Measurements from ENCODE around the gene ULK1.

The ULK1 gene

GRCh38 chr12:131909752-131910219, 15.4 kb downstream of the ULK1 start:
- DNase-seq, result no peak

DNA sequence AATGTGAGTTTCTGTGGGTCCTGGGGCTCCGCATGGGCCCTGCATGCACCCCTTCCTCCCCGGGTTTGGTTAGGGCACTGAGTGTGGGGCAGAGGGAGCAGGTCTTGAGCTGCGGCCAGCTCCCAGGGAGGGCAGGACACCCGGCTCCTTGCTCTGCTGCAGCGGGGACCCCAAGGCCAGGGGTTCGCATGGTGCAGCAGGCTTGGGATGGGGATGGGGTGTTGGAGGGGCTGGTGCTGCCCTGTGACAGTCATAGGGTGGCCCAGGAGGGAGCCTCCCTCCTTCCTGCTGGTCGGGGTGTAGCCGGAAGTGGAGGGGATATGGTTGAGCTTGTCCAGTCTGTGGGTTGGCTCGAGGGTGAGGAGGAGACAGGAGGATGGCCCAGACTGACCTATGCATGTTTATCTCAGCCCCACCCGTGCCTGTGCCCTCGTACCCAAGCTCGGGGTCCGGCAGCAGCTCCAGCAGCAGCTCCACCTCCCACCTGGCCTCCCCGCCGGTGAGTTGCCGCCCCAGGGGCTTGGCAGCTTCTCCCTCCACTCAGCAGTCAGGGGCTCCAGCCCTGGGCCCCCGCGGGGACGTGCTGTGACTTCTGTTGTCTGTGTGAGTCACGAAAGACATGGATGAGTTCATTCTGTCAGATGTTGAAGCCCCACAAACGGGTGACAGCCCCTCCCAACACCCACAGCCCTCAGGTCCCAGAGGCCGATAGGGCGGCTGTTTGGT, 16.0 kb downstream of the ULK1 start:
- DNase-seq, result no peak

GRCh38 chr12:131911028-131911650, 16.7 kb downstream of the ULK1 start:
- DNase-seq, result no peak

GRCh38 chr12:131911851-131912477, 17.5 kb downstream of the ULK1 start:
- no peak for DNase-seq

DNA sequence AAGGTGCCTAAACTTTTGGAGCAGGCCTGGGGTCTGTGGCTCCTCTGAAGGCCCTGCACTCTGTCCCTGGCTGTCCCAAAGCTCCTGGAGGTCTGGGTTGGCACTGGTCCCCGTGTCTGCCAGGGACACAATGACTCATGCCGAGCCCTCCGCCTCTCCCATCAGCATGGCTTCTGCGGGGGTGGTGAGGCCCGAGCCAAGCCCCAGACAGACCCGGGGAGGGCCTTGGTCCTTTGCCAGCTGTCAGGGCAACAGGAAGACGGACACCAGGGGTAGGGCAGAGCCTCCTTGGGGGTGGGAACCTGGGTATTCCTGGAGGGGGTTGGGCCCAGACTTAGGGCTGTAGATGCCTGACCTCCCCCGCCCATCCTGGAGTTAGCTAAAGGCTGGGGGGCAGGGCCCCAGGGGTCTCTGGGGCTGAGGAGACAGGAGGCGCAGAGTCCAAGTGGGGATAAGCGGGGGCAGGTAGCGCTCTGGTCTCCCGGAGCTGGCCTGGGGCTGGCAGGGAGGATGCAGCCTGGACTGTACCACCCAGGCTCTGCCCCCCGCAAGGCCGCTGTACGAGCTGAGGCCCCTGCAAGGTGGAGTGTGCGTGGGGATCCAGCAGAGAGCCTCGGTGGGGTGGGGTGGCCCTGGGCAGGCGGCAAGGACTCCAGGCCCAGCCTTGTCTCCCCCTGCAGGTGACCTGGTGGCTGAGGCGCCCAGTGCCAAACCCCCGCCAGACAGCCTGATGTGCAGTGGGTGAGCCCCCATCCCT, 18.3 kb downstream of the ULK1 start:
- DNase-seq, result no peak

- no peak for DNase-seq
Measured at GRCh38 chr12:131913666-131914065, 19.2 kb downstream of the ULK1 start.

GRCh38 chr12:131914179-131914702, 19.8 kb downstream of the ULK1 start:
- no peak for DNase-seq

DNA sequence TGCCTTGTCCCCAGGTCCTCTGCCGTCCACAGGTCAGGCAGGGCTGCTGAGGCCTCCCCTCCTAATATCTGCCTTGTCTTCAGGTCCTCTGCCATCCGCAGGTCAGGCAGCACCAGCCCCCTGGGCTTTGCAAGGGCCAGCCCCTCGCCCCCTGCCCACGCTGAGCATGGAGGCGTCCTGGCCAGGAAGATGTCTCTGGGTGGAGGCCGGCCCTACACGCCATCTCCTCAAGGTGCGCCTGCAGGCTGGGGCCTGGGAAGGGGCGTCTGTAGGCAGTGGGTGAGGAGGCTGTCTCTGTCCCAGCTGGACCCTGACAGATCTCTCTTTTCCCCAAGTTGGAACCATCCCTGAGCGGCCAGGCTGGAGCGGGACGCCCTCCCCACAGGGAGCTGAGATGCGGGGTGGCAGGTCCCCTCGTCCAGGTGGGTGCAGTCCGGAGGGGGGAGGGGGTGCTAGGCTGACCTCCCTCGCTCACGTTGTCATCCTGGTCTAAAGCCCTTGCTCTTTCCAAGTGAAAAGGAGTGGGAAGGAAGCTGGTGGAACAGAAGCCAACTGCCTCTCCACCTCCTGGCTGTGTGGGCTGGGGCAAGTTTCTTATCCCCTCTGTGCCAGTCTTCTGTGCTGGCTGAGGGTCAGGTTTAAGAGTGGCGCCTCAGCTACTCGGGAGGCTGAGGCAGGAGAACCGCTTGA, 20.7 kb downstream of the ULK1 start:
- DNase-seq, result no peak

DNA sequence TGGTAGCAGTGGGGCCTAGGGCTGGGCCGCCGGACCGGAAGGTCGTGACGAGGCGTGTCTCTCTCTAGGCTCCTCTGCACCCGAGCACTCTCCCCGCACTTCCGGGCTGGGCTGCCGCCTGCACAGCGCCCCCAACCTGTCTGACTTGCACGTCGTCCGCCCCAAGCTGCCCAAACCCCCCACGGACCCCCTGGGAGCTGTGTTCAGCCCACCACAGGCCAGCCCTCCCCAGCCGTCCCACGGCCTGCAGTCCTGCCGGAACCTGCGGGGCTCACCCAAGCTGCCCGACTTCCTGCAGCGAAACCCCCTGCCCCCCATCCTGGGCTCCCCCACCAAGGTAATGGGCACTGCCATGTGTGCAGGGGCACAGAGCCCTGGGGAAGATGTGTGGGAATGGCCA, 21.4 kb downstream of the ULK1 start:
- DNase-seq, result no peak

- DNase-seq, result no peak
Measured at GRCh38 chr12:131916306-131917138, 22.1 kb downstream of the ULK1 start.

GRCh38 chr12:131917139-131917710, 22.8 kb downstream of the ULK1 start:
- DNase-seq, result no peak

- DNase-seq, result no peak
Measured at GRCh38 chr12:131917711-131918306, 23.4 kb downstream of the ULK1 start.

DNA sequence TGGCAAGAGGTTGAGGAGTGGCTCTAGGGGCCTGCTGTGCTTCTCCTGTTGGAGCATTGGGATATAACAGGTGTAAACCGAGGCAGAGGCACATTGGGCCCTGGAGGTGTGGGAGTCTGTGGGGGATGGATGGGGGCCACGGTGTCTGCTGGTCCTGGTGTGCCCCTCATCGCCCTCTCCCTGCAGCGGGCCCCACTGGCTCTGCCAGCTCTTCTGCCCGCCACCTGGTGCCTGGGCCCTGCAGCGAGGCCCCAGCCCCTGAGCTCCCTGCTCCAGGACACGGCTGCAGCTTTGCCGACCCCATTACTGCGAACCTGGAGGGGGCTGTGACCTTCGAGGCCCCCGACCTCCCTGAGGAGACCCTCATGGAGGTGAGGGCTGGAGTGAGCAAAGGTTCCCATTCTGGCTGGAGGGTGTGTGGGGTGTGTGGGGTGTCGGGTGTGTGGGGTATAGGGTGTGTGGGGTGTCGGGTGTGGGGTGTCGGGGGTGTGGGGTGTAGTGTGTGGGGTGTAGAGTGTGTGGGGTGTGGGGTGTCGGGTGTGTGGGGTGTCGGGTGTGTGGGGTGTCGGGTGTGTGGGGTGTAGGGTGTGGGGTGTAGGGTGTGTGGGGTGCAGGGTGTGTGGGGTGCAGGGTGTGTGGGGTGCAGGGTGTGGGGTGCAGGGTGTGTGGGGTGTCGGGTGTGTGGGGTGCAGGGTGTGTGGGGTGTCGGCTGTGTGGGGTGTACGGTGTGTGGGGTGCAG, 24.1 kb downstream of the ULK1 start:
- no peak for DNase-seq

DNA sequence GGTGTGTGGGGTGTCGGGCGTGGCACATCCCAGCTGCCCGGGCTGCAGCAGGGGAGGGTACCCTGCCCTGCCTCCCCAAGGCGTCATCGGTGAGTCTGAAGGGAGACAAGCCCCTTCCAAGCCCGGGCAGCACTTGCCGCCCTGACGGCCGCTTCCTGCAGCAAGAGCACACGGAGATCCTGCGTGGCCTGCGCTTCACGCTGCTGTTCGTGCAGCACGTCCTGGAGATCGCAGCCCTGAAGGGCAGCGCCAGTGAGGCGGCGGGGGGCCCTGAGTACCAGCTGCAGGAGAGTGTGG, 24.6 kb downstream of the ULK1 start:
- no peak for DNase-seq

- no peak for DNase-seq
Measured at GRCh38 chr12:131919366-131920156, 25.1 kb downstream of the ULK1 start.

DNA sequence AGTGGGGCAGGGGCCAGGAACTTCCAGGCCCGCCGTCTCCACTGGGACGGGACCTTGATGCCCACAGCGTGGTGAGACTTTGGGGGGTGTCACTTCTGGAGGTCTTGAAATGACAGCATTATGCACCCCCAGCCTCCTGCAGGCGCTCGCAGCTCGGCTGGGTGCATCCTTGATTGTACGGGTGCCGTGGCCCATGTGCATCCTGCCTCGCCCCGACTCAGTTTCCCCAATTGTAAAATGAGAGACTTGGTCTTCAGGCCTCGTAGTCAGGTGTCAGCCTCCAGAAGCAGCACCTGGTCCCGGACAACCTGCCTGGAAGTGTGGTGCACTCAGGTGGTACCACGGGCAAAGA, 25.7 kb downstream of the ULK1 start:
- no peak for DNase-seq

DNA sequence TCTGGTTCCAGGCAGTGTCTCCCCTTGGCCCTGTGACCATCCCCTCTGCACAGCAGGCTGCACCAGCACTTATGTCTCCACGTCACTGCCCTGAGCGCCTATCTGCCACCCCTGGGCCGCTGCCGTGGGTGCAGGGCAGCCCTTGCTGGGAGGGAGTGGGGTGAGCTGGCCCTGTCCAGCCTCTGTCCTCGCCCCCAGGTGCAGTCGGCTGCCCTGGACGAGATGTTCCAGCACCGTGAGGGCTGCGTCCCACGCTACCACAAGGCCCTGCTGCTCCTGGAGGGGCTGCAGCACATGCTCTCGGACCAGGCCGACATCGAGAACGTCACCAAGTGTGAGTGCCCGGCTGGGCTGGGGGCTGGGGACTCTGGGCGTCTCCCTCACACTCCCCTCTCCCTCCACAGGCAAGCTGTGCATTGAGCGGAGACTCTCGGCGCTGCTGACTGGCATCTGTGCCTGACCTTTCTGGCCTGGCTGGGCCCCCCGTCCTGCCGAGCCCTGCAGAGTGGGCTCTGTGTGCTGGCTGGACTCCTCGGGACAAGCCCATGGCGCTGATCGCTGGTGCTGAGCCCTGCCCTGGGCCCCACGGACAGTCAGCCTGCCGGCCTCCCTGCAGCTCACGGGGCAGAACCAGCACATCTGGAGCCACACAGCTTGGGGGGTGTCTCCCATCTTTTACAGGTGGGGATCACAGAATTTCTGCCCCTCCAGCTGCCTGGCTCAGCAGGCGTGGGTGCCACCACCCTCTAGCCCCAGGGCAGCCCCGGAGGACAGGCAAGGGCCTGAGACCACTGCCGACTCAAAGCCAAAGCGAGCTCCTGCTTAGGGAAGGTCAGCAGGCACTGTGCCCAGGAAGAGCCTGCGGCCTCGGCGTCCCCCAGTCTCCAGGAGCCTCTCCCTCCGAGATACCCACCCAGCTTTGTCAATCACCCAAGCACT, 26.7 kb downstream of the ULK1 start:
- DNase-seq, result no peak
